Endothelial cell (in vitro differentiated cells): Measurements from ENCODE around the gene MITF. TPM values are rescaled to one million over a fixed set of nuclear protein-coding genes. Genes with fewer than 3 reads are reported as not detected.

Experiments used
- DNase-seq: peaks from one replicate; pipeline ENCODE4 v3.0.0; 2021; ENCODE audit warnings: low spot score
- H3K27ac Mint-ChIP-seq: one replicate; pipeline ENCODE4 v1.8.0; 2021; ENCODE audit warnings: mixed read lengths, inconsistent platforms; ENCODE audit not compliant: unreplicated experiment
- H3K27me3 Mint-ChIP-seq: one replicate; pipeline ENCODE4 v1.8.0; 2021; ENCODE audit warnings: mild to moderate bottlenecking, moderate library complexity, mixed read lengths, inconsistent platforms; ENCODE audit not compliant: unreplicated experiment
- H3K36me3 Mint-ChIP-seq: one replicate; pipeline ENCODE4 v1.8.0; 2021; ENCODE audit warnings: mild to moderate bottlenecking, low read depth, mixed read lengths, inconsistent platforms; ENCODE audit not compliant: unreplicated experiment
- H3K4me1 Mint-ChIP-seq: one replicate; pipeline ENCODE4 v1.8.0; 2021; ENCODE audit warnings: mild to moderate bottlenecking, mixed read lengths, inconsistent platforms; ENCODE audit not compliant: unreplicated experiment
- H3K4me3 Mint-ChIP-seq: one replicate; pipeline ENCODE4 v1.8.0; 2021; ENCODE audit warnings: mild to moderate bottlenecking, mixed read lengths, inconsistent platforms; ENCODE audit not compliant: unreplicated experiment
- H3K9me3 Mint-ChIP-seq: one replicate; pipeline ENCODE4 v1.8.0; 2021; ENCODE audit warnings: mixed read lengths, inconsistent platforms; ENCODE audit not compliant: unreplicated experiment
- CTCF ChIP-seq: fragments of 200-600 bp; sonication (generic); IDR thresholded peaks from one replicate; pipeline ENCODE4 v1.5.0; 2021; ENCODE audit warnings: antibody characterized with exemption; ENCODE audit not compliant: unreplicated experiment
- total RNA-seq: library from RNA; stranded (reverse); fragmentation: NEBNext Ultra II Directional; extraction: Animal tissue kit (Norgen Biotek cat#: 25700); gene quantifications from one replicate; pipeline ENCODE4 v1.2.1, GENCODE V29; 2021; ENCODE audit not compliant: unreplicated experiment

Gene MITF
- total RNA-seq, 1 donor from 2014 or later = 1.7 TPM

- no peaks in the 10 kb centered on the region for H3K9me3 Mint-ChIP-seq
- no peak overlapping the region for H3K27ac Mint-ChIP-seq
- H3K4me3 Mint-ChIP-seq = no peak overlapping the region
- TF ChIP-seq CTCF = no peak
- no peaks in the 10 kb centered on the region for H3K27me3 Mint-ChIP-seq
- DNase-seq = no peak
- H3K4me1 Mint-ChIP-seq = no peaks in the 10 kb centered on the region
- H3K36me3 Mint-ChIP-seq = no peaks in the 10 kb centered on the region
These were observed 99.0 kb downstream of the MITF start for GRCh38 chr3:69838217-69838616.

GRCh38 chr3:69838696-69839515, 99.6 kb downstream of the MITF start:
- TF ChIP-seq CTCF = no peak
- DNase-seq = no peak
- no peaks in the 10 kb centered on the region for H3K4me1 Mint-ChIP-seq
- H3K4me3 Mint-ChIP-seq = no peak overlapping the region
- H3K9me3 Mint-ChIP-seq = no peaks in the 10 kb centered on the region
- no peaks in the 10 kb centered on the region for H3K36me3 Mint-ChIP-seq
- H3K27ac Mint-ChIP-seq = no peak overlapping the region
- H3K27me3 Mint-ChIP-seq = no peaks in the 10 kb centered on the region

GRCh38 chr3:69842351-69842750, 103.1 kb downstream of the MITF start:
- no peaks in the 10 kb centered on the region for H3K36me3 Mint-ChIP-seq
- DNase-seq = no peak
- H3K27ac Mint-ChIP-seq = no peak overlapping the region
- no peaks in the 10 kb centered on the region for H3K27me3 Mint-ChIP-seq
- H3K4me3 Mint-ChIP-seq = no peak overlapping the region
- no peaks in the 10 kb centered on the region for H3K9me3 Mint-ChIP-seq
- H3K4me1 Mint-ChIP-seq = no peaks in the 10 kb centered on the region
- TF ChIP-seq CTCF = no peak

- Mint-ChIP-seq H3K27me3 (no peaks in the 10 kb centered on the region), H3K27ac (no peak overlapping the region), H3K4me1 (no peaks in the 10 kb centered on the region), H3K9me3 (no peaks in the 10 kb centered on the region), H3K4me3 (no peak overlapping the region), H3K36me3 (no peaks in the 10 kb centered on the region)
- TF ChIP-seq CTCF = no peak
- no peak for DNase-seq
These were observed 103.5 kb downstream of the MITF start for GRCh38 chr3:69842789-69843188.

GRCh38 chr3:69844706-69845105, 105.4 kb downstream of the MITF start:
- H3K27ac Mint-ChIP-seq = no peak overlapping the region
- no peak overlapping the region for H3K4me3 Mint-ChIP-seq

More at GRCh38 chr3:69844706-69845105, 105.4 kb downstream of the MITF start:
- no peaks in the 10 kb centered on the region for H3K27me3 Mint-ChIP-seq
- H3K4me1 Mint-ChIP-seq = peaks cover 2% of the 10 kb centered on the region
- no peaks in the 10 kb centered on the region for H3K9me3 Mint-ChIP-seq
- DNase-seq = no peak
- no peaks in the 10 kb centered on the region for H3K36me3 Mint-ChIP-seq
- no peak for TF ChIP-seq CTCF
